ENCODE data around the gene CES2. TPM values are rescaled to one million over a fixed set of nuclear protein-coding genes. Genes with fewer than 3 reads are reported as not detected.

Gene CES2
- total RNA-seq, 1 experiment from 2014 or later, result 35.4 TPM

DNA sequence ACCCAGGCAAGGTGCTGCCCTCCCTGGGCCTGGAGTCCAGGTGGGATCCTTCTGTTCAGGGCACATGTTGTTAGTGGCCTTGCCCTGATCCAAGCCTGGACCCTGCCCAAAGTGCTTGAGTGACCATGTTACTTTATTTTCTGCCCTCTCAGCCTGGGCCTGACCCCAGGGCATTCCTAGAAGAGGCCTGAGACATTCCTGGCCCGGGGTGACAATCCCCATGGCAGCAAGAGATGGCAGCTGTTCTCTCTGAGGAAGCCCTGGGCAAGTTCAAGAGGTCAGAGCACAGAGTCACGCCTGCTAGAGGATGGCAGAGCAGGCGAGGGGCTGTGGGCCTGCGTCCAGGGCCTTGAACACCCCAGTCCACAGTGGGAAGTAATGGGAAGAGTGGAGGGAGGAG lies 21.6 kb upstream of the CES2 start:
- Histone ChIP-seq H3K36me3 (ENCODE audit: control insufficient read depth in 1 of 2, insufficient read depth in 2 of 2, low read length in 2 of 2) (no peaks in the 10 kb centered on the region), H2AFZ (ENCODE audit: low read depth, low read length, poor library complexity, severe bottlenecking) (no peak overlapping the region), H3K4me3 (replicated peaks in 1 of 2; ENCODE audit: low read depth in 1 of 2, low read length in 2 of 2) (no peak overlapping the region), H3K4me2 (ENCODE audit: low read length) (no peak overlapping the region), H3K27ac (ENCODE audit: low read depth, low read length) (no peak overlapping the region), H3K79me2 (ENCODE audit: insufficient read depth, low read length) (no peaks in the 10 kb centered on the region), H3K9ac (ENCODE audit: low read length) (no peak overlapping the region), H3K4me1 (ENCODE audit: control insufficient read depth in 1 of 2, insufficient read depth in 2 of 2, low read length in 2 of 2) (peaks cover 0 to 13% of the 10 kb centered on the region in 2 experiments; a peak in 2 of 4 replicates), H3K27me3 (ENCODE audit: insufficient read depth, low read length) (no peaks in the 10 kb centered on the region), H3K9me3 (ENCODE audit: control insufficient read depth in 1 of 2, insufficient read depth in 1 of 2, low read depth in 1 of 2, low read length in 2 of 2) (no peaks in the 10 kb centered on the region), H3K9me2 (ENCODE audit: insufficient read depth) (no peaks in the 10 kb centered on the region), H4K20me1 (ENCODE audit: insufficient read depth) (no peaks in the 10 kb centered on the region)
- ChIA-PET CTCF (no interaction called here), RAD21 (ENCODE audit: low non-redundant PET in 1 of 2, low total read pairs in 2 of 2, uncharacterized antibody in 2 of 2, unreplicated experiment in 2 of 2) (no interaction called here), POLR2A (no interaction called here)
- BruUV-seq (replicated peaks), result no TSS peak
- ATAC-seq (no peak), DNase-seq (ENCODE audit: low read depth, low spot score) (no peak)
- TF ChIP-seq, protein P1, sequence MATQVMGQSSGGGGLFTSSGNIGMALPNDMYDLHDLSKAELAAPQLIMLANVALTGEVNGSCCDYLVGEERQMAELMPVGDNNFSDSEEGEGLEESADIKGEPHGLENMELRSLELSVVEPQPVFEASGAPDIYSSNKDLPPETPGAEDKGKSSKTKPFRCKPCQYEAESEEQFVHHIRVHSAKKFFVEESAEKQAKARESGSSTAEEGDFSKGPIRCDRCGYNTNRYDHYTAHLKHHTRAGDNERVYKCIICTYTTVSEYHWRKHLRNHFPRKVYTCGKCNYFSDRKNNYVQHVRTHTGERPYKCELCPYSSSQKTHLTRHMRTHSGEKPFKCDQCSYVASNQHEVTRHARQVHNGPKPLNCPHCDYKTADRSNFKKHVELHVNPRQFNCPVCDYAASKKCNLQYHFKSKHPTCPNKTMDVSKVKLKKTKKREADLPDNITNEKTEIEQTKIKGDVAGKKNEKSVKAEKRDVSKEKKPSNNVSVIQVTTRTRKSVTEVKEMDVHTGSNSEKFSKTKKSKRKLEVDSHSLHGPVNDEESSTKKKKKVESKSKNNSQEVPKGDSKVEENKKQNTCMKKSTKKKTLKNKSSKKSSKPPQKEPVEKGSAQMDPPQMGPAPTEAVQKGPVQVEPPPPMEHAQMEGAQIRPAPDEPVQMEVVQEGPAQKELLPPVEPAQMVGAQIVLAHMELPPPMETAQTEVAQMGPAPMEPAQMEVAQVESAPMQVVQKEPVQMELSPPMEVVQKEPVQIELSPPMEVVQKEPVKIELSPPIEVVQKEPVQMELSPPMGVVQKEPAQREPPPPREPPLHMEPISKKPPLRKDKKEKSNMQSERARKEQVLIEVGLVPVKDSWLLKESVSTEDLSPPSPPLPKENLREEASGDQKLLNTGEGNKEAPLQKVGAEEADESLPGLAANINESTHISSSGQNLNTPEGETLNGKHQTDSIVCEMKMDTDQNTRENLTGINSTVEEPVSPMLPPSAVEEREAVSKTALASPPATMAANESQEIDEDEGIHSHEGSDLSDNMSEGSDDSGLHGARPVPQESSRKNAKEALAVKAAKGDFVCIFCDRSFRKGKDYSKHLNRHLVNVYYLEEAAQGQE (IDR thresholded peaks at IDR 0.05; ENCODE audit: low read depth), result no peak
- TF ChIP-seq, protein P2, sequence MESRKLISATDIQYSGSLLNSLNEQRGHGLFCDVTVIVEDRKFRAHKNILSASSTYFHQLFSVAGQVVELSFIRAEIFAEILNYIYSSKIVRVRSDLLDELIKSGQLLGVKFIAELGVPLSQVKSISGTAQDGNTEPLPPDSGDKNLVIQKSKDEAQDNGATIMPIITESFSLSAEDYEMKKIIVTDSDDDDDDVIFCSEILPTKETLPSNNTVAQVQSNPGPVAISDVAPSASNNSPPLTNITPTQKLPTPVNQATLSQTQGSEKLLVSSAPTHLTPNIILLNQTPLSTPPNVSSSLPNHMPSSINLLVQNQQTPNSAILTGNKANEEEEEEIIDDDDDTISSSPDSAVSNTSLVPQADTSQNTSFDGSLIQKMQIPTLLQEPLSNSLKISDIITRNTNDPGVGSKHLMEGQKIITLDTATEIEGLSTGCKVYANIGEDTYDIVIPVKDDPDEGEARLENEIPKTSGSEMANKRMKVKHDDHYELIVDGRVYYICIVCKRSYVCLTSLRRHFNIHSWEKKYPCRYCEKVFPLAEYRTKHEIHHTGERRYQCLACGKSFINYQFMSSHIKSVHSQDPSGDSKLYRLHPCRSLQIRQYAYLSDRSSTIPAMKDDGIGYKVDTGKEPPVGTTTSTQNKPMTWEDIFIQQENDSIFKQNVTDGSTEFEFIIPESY (IDR thresholded peaks at IDR 0.05; ENCODE audit: extremely low read depth, insufficient replicate concordance, low read length), result no peak
- TF ChIP-seq SRF (IDR thresholded peaks at IDR 0.05; ENCODE audit: low read depth) (no peak), ZFX (IDR thresholded peaks at IDR 0.05) (no peak), EZH2phosphoT487 (IDR thresholded peaks at IDR 0.05; ENCODE audit: borderline replicate concordance) (no peak), SP1 (IDR thresholded peaks at IDR 0.05; ENCODE audit: low read depth) (no peak), EGR1 (IDR thresholded peaks at IDR 0.05; ENCODE audit: low read depth) (no peak), FOSL1 (IDR thresholded peaks at IDR 0.05; ENCODE audit: low read depth) (no peak), CBX3 (IDR thresholded peaks at IDR 0.05; ENCODE audit: low read depth) (no peak), ELF1 (IDR thresholded peaks at IDR 0.05; ENCODE audit: borderline replicate concordance, low read depth) (no peak), CEBPB (IDR thresholded peaks at IDR 0.05; ENCODE audit: low read depth) (no peak), RAD21 (IDR thresholded peaks at IDR 0.05; ENCODE audit: low read depth) (no peak), POLR2AphosphoS5 (IDR thresholded peaks at IDR 0.05; ENCODE audit: low read depth, low read length) (no peak), POLR2A (IDR thresholded peaks at IDR 0.05; ENCODE audit: borderline replicate concordance, extremely low read depth, insufficient read depth, insufficient read length) (no peak), TCF7L2 (IDR thresholded peaks at IDR 0.05; ENCODE audit: borderline replicate concordance, extremely low read depth, insufficient read depth, insufficient read length) (no peak), EZH2 (IDR thresholded peaks at IDR 0.05) (no peak), SIN3A (IDR thresholded peaks at IDR 0.05; ENCODE audit: low read depth) (no peak)
- TF ChIP-seq, protein P3, sequence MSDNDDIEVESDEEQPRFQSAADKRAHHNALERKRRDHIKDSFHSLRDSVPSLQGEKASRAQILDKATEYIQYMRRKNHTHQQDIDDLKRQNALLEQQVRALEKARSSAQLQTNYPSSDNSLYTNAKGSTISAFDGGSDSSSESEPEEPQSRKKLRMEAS (IDR thresholded peaks at IDR 0.05), result no peak
- TF ChIP-seq, protein P4, sequence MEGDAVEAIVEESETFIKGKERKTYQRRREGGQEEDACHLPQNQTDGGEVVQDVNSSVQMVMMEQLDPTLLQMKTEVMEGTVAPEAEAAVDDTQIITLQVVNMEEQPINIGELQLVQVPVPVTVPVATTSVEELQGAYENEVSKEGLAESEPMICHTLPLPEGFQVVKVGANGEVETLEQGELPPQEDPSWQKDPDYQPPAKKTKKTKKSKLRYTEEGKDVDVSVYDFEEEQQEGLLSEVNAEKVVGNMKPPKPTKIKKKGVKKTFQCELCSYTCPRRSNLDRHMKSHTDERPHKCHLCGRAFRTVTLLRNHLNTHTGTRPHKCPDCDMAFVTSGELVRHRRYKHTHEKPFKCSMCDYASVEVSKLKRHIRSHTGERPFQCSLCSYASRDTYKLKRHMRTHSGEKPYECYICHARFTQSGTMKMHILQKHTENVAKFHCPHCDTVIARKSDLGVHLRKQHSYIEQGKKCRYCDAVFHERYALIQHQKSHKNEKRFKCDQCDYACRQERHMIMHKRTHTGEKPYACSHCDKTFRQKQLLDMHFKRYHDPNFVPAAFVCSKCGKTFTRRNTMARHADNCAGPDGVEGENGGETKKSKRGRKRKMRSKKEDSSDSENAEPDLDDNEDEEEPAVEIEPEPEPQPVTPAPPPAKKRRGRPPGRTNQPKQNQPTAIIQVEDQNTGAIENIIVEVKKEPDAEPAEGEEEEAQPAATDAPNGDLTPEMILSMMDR (IDR thresholded peaks at IDR 0.05 in 2 of 3, conservative IDR thresholded peaks at IDR 0.05 in 1 of 3; ENCODE audit: borderline replicate concordance in 1 of 3, insufficient read depth in 1 of 3, low read depth in 2 of 3, low read length in 2 of 3), result no peak
- intact Hi-C loops (cut with micrococcal nuclease), result no loop called here

Data from HCT116 (cell line).